HG03442 (cell line): ENCODE measurements around the gene NHERF2.
A peak's percentile ranks its signal among the peaks of the same experiment; 100 is the strongest.

Experiments used
- ATAC-seq: cut with Tn5 transposase; IDR thresholded peaks from one replicate; pipeline ENCODE4 v1.9.1; 2021; ENCODE audit warnings: mild to moderate bottlenecking, moderate library complexity; ENCODE audit not compliant: unreplicated experiment

NHERF2 gene

GRCh38 chr16:2026461-2027023, at the start of gene NHERF2:
NHERF2 (plus strand) TSS chr16:2026902; CDS start chr16:2027006, 104 bp downstream.
- ATAC-seq: no peak

DNA sequence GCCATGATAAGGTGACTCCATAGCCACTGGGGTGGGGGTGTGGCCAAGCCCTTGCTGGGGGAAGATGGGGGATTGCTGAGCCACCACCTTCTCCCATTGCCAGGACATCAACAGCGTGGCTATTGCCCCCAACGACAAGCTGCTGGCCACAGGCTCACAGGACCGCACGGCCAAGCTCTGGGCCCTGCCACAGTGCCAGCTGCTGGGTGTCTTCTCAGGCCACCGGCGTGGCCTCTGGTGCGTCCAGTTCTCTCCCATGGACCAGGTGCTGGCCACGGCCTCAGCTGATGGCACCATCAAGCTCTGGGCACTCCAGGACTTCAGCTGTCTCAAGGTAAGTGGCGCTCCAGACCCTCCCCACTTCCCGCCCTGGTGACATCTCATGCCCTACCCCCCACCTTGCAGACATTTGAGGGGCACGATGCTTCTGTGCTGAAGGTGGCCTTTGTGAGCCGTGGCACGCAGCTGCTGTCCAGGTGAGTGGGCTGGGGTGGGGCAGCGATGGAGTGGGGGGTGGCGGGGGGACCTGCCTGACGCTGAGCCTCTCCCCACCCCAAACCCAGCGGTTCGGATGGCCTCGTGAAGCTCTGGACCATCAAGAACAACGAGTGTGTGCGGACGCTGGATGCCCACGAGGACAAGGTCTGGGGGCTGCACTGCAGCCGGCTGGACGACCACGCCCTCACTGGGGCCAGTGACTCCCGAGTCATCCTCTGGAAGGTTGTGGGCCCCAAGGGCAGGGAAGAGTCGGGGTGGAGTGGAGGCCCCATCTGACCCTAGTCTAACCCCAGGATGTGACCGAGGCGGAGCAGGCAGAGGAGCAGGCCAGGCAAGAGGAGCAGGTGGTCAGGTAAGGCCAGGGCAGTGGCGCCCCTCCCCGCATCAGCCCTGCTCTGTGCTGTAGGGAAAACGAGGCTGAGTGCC, 49.5 kb upstream of the NHERF2 start:
- ATAC-seq: no peak

GRCh38 chr16:1977875-1978268, 48.8 kb upstream of the NHERF2 start:
- no peak for ATAC-seq

DNA sequence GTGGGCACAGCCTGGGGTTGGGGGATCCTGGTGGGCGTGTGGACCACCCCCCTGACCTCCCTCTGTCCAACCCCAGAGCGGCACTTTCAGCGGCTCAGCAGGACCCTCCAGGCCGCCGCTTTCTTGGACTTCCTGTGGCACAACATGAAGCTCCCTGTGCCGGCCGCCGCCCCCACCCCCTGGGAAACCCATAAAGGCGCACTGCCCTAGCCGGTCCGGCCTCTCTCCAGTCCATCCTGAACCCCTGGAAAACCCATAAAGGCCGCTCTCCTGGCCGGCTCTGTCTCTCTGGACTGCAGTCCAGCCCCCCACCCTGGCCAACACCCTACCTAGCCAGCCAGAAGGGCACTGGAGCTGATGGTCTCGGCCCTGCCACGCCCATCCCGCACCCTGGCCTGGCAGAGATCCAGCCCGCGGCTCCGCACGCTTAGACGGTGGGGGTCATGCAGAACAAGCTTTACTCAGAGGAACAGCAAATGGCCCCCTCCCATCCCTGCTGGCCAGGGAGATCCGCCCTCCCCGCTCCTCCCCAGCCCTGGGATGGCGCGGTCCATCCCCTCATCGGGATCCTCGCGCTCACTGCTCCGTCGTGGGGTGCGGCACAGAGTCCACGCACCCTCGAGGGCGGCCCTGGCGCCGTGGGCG, 48.1 kb upstream of the NHERF2 start:
- no peak for ATAC-seq

DNA sequence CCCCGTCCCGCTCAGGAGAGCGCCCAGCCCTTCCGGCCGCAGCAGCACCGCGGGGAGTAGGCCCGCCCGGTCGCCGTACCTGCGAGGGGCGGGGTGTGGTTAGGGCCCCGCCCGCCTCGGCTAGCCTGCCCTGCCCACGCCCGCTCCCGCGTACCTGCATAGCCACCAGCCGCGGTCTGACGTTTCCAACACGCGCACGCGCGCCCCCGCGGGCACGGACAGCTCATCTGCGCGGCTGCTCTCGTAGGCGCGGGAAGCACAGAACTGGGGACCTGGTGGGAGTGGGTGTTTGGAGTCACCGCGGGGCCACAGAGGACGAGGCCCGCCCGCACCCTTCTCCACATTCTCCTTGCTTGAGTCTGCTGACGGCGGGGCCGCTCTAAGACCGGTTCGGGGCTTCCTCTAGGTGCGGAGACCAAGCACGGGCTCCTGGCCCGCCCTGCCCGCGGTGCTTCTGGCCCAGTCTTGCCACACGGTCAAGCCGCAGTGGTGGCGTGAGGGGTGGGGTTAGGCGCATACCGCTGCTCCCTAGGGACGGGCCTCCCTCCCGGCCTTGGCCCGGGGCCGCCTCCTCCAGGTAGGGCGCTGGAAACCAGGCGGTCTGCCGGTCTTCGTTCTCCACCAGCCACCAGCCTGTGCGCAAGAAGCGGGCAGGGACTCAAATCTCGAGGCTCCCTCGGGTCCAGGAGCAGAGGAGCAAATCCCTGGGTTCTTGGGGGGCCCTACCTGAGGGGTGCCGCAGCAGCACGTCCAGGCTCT, 47.3 kb upstream of the NHERF2 start:
- ATAC-seq: no peak

GRCh38 chr16:1980030-1980769, 46.5 kb upstream of the NHERF2 start:
- ATAC-seq: no peak

DNA sequence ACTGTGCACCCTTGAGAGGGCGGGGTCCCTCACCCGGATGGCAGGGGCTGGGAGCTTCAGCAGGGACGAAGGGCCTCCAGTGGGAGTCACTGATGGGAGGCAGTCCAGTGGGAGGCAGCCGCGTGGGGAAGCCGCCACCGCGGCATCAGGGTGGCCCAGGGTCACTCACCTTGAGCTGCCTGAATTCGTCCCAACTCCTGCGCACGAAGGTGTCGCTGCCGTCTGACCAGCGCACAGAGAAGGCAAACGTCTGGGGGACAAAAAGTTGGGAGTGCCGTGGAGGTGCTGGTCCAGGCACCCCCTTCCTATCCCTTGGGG, 46.0 kb upstream of the NHERF2 start:
- no peak for ATAC-seq

- no peak for ATAC-seq
Observed at GRCh38 chr16:1981398-1981836, 45.3 kb upstream of the NHERF2 start, which contains the start of gene NOXO1. NOXO1 (minus strand) TSS chr16:1981469; CDS start chr16:1981179, 290 bp downstream.

- ATAC-seq: no peak
Observed at GRCh38 chr16:1982013-1982433, 44.7 kb upstream of the NHERF2 start.

- no peak for ATAC-seq
Observed at GRCh38 chr16:1982991-1983543, 43.6 kb upstream of the NHERF2 start.

DNA sequence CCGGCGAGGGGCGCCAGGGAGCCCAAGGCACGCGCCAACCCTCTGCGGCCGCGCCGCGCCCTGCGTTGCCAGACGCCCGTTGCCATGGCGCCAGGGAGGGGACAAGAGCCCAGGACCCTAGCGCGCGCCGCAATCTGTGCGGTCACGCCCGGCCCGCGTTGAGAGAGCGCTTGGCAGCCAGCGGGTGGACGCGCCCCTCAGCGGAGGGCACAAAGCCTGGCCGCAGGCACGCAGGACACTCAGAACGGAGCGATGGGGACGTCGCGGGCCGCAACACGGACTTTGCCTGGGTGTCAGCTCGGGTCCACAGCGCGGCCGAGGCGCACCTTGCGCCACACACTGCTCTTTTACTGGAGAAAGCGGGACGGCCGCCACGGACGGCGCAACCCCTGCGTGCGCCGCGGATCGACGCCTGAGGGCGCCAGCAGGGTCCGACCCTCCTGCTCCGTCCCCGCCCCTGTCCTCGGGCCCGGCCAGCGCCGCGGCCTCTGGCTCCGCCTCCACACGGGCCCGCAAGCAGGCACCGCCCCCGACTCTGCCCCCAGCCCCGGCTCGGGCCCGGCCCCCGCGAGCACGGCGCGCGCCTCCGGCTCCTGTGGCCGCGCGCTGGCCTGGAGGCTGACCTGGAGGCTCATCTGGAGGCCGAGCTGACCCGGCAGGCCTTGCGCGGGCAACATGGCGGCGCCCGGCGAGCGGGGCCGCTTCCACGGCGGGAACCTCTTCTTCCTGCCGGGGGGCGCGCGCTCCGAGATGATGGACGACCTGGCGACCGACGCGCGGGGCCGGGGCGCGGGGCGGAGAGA, 43.0 kb upstream of the NHERF2 start, which contains the start of gene GFER:
Gene GFER (plus strand): TSS at position 650 of the 803 bp plus-strand sequence. CDS start 26 bp downstream, at position 676.
- ATAC-seq: peak; percentile 67

- peak; percentile 15 for ATAC-seq
Observed at GRCh38 chr16:1984347-1985225, 42.1 kb upstream of the NHERF2 start.

GRCh38 chr16:1985466-1986150, 41.1 kb upstream of the NHERF2 start:
- ATAC-seq: no peak

- no peak for ATAC-seq
Observed at GRCh38 chr16:1987198-1987597, 39.5 kb upstream of the NHERF2 start.

DNA sequence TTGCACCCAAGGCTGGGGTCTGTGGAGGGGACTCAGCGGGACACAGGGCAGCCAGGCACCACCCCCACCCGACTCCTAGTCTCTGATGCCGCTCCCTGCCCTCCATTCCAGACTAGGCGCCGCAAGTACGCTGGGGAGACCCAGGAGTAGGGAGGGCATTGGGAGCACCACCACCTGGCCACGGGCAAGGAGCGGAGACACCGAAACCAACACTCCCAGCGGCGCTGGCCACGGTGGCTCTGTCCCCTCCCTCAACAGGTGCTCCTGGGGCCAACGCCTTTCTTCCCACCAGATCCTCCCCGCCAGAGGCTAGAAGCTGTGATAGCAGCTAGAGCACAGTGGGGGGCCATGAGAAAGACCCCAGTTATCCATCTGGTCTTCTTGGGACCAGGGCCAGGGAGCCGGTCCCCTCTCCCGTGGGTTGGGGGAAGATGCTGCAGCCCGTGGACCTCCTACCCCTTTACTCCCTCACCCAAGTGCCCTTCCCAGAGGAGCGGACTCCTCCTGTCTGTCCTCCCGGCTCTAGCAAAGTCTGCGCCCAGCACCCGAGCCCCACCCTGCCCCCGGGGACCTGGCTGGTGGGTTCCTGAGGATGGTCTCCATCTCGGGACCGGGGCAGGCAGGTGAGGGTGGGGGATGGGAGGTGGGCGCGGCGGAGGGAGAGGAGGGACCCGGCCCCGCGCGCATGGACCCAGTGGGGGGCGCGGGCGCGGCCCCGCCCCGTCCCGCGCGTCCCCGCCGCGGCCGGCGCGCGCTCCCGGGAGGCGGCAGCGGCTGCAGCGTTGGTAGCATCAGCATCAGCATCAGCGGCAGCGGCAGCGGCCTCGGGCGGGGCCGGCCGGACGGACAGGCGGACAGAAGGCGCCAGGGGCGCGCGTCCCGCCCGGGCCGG, 37.2 kb upstream of the NHERF2 start, which contains the start of gene SYNGR3:
Gene SYNGR3 (plus strand): TSS at position 762 of the 892 bp plus-strand sequence. CDS start 133 bp downstream, outside the sequence.
- ATAC-seq: no peak

DNA sequence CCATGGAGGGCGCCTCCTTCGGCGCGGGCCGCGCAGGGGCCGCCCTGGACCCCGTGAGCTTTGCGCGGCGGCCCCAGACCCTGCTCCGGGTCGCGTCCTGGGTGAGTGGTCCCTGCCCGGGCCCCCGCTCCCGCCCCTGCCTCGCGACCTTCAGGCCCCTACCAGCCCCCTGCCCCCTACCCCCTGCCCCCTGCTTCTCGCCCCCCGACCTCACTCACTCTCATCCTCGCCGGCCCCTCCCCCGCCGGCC, 36.7 kb upstream of the NHERF2 start:
- ATAC-seq: no peak
